Adrenal gland (tissue), 5 donors: ENCODE data around the gene BCL3.

Experiments
- POLR2A ChIP-seq, 2 donors: fragments of 450-650 bp; IDR thresholded peaks; one replicate each; pipeline ENCODE4 v1.6.1; 2017; ENCODE audit warnings: antibody characterized with exemption in 2 of 2, mild to moderate bottlenecking in 2 of 2, moderate library complexity in 1 of 2
- TF ChIP-seq, protein P1 (sequence below), 6 experiments: fragments of 450-650 bp in 4 of 6; fragments of 200-600 bp in 2 of 6; sonication (generic) in 1 of 6; IDR thresholded peaks; 1 replicate in 5 of 6; 2 replicates in 1 of 6; pipeline versions ENCODE4 v1.5.1 to v1.8.0; 2016 to 2021; ENCODE audit warnings: antibody characterized with exemption in 6 of 6, mild to moderate bottlenecking in 2 of 6, moderate library complexity in 1 of 6
- donor health status: DM: no; HTN: no; CAD: no.

DNA sequence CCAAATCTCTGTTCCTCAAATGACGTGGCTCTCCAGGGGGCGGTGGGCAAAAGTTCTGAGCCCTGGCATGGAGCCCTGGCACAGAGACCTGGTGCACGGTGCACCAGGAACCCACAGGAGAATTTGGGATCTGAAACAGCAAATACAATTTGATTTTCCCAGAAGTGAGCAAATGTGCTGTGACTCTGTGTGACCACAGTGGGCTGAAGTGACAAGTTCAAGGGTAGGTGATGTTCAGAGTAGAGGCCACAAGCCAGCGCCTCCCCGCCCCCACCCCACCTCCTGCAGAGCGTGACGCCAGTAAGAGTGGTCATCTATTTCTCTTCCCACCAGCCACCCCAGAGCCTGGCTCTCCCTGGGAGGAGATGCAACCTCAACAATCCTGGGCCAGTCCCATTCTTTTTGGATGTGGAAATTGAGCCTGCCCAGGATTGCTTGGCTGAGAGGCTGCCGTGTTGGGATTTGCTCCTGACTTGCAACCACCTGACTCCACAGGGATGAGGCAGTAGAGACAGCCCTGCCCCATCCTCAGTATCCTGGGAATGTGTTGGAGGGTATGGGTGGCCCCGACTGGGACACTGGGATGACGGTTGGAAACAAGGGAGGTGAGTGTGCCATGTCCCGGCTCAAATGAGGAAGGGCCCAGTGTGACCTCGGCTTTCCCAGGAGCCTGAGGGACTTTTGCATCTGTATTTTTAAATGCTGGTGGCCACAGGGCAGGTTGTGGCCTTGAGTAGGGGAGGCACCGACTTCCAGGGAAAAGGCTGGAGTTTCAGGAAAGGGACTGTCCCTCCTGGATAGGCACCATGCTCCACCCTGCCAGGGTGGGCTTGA lies 11.1 kb upstream of the BCL3 start:
- TF ChIP-seq POLR2A (IDR thresholded peaks at IDR 0.05): no peak
- TF ChIP-seq, protein P1, sequence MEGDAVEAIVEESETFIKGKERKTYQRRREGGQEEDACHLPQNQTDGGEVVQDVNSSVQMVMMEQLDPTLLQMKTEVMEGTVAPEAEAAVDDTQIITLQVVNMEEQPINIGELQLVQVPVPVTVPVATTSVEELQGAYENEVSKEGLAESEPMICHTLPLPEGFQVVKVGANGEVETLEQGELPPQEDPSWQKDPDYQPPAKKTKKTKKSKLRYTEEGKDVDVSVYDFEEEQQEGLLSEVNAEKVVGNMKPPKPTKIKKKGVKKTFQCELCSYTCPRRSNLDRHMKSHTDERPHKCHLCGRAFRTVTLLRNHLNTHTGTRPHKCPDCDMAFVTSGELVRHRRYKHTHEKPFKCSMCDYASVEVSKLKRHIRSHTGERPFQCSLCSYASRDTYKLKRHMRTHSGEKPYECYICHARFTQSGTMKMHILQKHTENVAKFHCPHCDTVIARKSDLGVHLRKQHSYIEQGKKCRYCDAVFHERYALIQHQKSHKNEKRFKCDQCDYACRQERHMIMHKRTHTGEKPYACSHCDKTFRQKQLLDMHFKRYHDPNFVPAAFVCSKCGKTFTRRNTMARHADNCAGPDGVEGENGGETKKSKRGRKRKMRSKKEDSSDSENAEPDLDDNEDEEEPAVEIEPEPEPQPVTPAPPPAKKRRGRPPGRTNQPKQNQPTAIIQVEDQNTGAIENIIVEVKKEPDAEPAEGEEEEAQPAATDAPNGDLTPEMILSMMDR (IDR thresholded peaks at IDR 0.05): no peak
